HG03439 (cell line): ENCODE measurements around the gene CXCL8.
A peak's percentile ranks its signal among the peaks of the same experiment; 100 is the strongest.
"Not testable (repeated sequence)": the region's sequence is repeated elsewhere in the genome, so short reads cannot be mapped to it uniquely, and the experiment has no call there.

Experiments
- ATAC-seq: cut with Tn5 transposase; IDR thresholded peaks from one replicate; pipeline ENCODE4 v1.9.1; 2021; ENCODE audit warnings: mild to moderate bottlenecking, moderate library complexity; ENCODE audit not compliant: unreplicated experiment

CXCL8 gene

GRCh38 chr4:73742490-73743160, 2.3 kb downstream of the CXCL8 start:
- ATAC-seq: no peak

GRCh38 chr4:73743281-73743680, 2.9 kb downstream of the CXCL8 start:
- no peak for ATAC-seq

- ATAC-seq: no peak
Measured at GRCh38 chr4:73743795-73744194, 3.4 kb downstream of the CXCL8 start.

DNA sequence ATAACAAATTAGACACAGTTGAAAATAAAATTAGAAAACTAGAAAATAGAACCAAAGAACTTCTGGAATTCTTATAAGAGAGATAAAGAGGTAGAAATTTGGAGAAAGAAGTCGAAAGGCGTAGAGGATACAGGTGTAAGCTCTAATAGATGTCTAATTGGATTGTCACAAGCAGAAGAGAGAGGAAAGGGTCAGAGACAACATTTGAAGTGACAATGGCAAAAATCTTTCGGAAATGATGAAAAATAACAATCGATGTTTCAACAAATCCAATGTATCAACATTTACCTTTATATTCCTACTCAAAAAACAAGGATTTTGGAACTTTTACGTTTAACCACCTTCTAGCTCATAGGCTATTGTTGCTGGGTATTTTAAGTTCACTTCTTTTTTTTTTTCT, 3.8 kb downstream of the CXCL8 start:
- no peak for ATAC-seq

DNA sequence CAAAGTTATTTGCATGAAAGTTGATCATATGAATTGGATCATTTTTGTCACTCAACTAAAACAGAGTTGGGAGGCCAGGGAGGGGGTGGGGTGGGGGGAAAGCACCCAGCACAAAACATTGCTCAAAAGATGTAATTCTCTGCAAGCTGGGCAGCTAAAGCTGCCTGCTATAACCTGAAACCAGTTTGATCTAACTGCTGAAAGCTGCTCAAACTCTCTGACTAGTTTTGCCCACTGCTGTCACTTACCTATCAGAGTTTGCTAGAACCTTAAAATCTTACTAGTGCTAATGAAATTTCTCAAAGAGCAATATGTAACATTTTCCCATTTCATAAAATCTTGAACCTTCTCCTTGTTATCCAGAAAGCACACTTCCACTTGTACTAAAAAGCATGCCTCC, 10.4 kb downstream of the CXCL8 start:
- ATAC-seq: peak; percentile 40

- ATAC-seq: peak; percentile 86
Measured at GRCh38 chr4:73751166-73751565, 10.8 kb downstream of the CXCL8 start.

- ATAC-seq: no peak
Measured at GRCh38 chr4:73751830-73752229, 11.5 kb downstream of the CXCL8 start.

- ATAC-seq: no peak
Measured at GRCh38 chr4:73752424-73752823, 12.1 kb downstream of the CXCL8 start.

DNA sequence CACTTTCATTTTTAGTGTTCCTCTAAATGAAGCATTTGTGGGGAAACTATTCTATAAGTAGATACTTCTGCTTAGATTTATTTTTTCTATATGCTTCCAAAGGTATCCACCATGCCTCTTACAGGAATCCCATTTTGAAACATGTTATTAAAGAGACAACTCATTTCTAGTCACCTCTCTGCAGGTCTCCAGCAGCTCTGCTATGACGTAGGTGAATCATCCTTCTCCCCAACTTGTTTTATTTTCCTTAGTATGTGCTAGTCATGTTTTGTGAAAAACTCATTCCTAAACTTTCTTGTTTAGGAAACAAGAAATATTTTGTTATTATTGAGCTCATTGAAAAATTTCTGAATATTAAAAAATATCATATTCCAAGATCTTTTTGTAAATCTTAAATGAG, 12.8 kb downstream of the CXCL8 start:
- no peak for ATAC-seq

DNA sequence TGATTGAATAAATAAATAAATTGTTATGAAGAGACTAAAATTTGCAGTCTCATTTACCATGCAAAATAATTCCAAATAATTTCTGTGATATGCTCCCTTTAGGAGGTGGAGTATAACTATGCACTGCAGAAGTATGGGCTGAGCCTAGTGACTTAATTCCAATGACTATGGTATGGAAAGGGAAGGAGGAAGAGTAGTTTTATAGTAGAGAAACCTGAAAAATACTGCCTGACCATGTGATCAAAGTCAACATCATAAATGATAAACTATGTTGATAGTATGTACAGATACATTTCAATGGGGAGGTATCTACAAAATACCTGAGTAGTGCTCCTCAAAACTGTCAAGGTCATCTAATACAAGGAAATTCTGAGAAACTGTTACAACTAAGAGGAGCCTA, 14.6 kb downstream of the CXCL8 start:
- ATAC-seq: no peak

GRCh38 chr4:73759357-73759756, 19.0 kb downstream of the CXCL8 start:
- no peak for ATAC-seq

- ATAC-seq: no peak
Measured at GRCh38 chr4:73761856-73762255, 21.5 kb downstream of the CXCL8 start.

DNA sequence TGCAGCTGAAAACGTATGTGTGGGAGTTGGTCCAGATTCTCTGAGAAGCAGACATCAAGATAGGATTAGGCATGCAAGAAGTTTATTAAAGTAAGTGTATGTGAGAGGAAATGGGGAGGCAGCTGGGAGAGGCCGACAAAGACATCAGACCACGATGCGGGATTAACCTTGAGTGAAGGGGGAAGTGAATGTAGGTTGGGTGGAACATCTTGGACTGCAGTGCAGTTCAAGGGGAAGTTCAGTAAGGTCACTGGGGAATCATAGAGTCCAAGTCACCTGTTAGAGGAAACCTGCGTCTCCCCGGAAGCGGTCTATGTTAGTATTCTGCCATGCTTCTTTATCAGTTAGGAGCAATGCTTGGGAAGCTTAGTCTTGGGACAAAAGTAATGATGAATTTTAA, 22.0 kb downstream of the CXCL8 start:
- no peak for ATAC-seq

DNA sequence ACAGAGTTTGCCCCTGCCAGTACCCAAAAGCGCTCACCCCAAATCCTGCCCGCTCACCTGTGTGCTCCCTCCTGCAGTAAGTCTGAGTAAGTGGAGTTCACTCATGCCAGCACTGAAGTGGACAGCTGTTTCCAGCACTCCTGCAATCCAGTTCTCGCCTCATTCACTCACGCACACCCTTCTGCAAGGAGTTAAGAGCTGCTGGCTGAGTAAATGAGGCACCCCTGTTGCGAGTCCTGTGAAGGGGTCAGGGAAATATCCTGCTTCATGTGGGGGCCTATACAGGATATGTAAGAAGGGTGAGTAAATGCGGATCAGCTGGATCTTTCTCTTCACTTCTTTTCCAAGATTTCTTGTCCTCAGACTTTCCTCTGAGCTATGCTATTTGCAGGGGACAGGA, 23.5 kb downstream of the CXCL8 start:
- ATAC-seq: no peak

DNA sequence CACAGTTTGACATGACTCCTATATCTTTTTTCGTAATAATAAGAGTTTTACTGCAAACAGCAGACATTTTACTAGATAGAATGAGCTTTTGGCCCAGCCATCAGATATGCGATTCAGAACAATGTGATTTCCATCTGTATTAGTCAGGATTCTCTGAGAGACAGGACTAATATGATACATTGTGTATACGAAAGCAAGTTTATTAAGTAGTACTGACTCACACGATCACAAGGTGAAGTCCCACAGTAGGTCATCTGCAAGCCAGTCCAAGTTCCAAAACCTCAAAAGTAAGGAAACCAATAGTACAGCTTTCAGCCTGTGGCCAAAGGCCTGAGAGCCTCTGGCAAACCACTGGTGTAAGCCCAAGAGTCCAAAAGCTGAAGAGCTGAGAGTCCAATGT, 24.1 kb downstream of the CXCL8 start:
- ATAC-seq: no peak

- no peak for ATAC-seq
Measured at GRCh38 chr4:73765296-73765695, 24.9 kb downstream of the CXCL8 start.

GRCh38 chr4:73770917-73771316, 30.5 kb downstream of the CXCL8 start:
- ATAC-seq: no peak

GRCh38 chr4:73772363-73772762, 32.0 kb downstream of the CXCL8 start:
- no peak for ATAC-seq

DNA sequence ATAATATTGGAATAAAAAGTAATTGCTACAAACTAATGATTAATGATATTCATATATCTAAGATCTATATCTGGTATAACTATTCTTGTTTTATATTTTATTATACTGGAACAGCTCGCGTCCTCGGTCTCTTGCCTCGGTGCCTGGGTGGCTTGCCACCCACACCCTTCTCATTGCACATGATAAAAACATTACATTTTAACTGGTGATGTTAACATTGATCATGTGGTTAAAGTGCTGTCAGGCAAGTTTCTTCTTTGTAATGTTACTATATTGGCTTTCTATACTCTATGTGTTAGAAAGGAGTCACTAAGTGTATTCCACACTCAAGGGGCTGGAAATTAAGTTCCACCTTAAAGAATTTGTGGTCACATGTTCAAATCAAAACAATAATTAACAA, 34.0 kb downstream of the CXCL8 start:
- ATAC-seq: not testable (repeated sequence)

DNA sequence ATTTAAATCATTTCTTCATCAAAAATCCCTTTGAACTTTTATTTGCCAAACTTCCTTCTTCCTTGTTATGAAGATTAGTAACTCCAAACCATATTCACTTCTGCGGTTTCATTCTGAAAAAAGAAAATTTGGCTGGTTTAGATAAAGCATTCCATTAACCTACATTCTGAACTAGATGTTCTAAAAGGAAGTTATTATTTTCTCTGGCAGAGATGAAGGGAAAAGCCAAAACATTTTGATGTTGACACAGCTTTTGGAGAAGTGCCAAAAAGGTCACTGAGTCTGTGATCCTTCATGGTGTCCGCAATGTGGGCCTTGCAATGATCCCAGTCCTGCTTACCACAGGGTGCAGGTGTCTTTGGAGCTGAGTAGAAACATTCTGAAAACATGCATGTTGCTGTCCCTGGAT, 36.0 kb downstream of the CXCL8 start:
- no peak for ATAC-seq

DNA sequence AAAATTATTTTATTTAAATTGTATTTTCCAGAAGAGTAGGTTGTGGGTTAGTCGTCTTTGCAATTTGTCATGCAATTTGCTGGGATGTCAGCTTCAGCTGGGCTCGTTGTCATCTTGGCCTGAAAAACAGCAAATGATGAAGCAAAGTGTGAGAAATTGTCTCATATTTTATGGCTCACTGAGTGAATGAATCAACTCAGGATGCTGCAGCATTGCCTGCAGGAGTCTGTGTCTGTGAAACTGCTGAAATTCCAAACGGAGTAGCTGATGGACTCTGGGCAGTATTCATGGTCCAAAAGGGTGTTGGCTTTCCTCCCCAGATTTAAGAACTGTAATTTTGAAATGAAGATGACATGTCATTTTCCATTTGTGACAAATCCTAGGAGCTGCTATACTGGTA, 37.2 kb downstream of the CXCL8 start:
- no peak for ATAC-seq

DNA sequence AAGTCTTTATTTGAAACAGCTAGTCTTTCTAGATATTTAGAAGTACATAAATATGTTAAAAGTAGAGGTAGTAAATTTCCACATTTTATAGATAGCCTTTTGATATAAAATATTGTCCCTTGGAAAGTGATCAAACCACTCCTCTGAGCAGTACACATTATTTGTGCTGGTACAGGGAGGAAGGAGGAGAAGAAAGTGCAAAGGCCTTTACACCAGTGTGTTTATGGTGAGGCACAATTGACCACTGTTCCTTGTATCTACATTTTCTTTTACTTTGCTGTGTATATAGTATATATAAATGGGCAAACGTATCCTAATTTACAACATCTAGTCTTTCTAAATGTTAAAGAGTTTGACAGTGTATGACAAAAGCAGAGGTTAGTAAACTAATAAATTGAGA, 39.9 kb downstream of the CXCL8 start:
- no peak for ATAC-seq

DNA sequence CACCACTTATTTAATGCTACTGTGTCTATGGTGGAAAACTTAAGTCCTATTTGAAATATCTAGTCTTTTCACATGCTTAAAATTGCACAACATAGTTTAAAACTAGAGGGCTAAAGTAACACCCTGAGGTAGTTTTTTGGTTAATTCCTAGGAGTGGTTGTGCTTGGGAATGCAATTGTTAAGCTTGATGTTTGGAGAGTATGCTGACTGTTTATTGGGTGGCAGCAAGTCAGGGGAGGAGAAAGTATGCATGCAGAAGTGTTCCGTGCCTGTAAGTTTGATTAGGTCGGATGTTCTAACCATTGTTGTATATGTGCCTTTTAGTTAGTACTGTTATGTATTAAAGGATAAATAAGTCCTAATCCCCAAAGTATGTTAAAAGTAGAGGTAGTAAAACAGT, 40.5 kb downstream of the CXCL8 start:
- ATAC-seq: no peak
